Amniotic epithelial cell (primary cell): ENCODE measurements around the gene NUTM2E.
"Not testable (repeated sequence)": the region's sequence is repeated elsewhere in the genome, so short reads cannot be mapped to it uniquely, and the experiment has no call there.

ENCODE experiments used
- DNase-seq: peaks from one replicate; pipeline ENCODE4 v3.0.0-alpha.2; 2010; ENCODE audit warnings: low read depth

NUTM2E gene, protein sequence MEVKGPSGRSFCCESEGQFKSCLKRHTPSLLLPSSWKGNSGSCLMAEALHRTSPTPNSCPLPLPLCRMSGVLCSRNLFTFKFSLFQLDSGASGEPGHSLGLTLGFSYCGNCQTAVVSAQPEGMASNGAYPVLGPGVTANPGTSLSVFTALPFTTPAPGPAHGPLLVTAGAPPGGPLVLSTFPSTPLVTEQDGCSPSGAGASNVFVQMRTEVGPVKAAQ (N-terminal part only)

DNA sequence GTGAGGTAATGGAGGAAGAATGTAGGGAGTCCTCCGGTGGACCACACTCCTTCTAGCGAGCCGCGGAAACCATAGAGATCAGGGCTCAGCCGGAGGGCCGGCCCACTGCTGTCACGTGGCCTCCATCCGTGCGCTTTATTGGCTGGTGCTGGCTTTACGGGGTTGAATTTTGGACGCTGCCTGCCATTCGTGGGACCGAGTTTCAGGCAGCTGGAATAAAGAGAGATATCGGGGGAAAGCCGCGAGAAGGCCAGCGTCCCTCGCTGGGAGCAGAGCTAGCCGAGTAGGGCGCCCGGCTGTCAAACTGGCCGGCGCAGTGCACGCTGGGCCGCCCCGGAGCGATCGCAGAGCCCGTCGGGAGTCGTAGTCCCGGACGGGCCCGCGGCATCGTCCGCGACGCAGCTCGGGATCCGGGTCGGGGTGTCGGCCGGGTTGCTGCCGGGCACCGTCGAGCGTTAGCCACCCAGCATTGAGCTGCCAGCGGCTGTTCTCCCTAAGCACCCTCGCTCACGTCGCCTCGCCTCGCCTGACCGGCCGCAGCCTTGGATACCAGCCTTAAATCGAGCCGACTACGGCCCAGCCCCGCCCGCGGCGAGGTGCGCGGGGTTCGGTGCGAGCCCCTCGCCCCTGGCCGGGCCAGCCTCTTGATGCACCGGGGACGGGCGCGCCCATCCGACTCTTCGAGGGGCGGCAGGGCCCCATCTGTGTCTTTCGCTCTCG, at the start of gene NUTM2E:
Gene NUTM2E, plus strand, starts transcription at position 244 of the 720 bp plus-strand sequence. CDS start 15,002 bp downstream, outside the sequence.
- peak; percentile 66 for DNase-seq

DNA sequence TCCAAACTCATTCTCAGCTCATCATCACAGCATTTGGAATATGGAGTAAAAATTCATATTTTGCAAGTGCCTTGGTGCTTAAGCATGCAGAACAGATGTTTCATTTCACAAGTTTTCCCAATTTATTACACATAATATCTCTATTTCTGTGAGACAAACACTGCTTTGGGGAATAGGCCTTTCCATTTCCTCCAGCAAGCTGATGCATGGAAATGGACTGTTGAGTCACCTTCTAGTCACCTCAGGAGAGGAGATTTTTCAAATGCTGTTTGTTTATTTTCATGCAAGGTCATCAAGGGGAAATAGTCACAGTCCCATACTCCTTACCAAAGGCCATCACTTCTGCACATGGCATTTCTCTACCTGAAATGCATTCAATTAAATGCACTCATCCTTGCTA, 48.5 kb upstream of the NUTM2E start:
- DNase-seq = not testable (repeated sequence)

DNA sequence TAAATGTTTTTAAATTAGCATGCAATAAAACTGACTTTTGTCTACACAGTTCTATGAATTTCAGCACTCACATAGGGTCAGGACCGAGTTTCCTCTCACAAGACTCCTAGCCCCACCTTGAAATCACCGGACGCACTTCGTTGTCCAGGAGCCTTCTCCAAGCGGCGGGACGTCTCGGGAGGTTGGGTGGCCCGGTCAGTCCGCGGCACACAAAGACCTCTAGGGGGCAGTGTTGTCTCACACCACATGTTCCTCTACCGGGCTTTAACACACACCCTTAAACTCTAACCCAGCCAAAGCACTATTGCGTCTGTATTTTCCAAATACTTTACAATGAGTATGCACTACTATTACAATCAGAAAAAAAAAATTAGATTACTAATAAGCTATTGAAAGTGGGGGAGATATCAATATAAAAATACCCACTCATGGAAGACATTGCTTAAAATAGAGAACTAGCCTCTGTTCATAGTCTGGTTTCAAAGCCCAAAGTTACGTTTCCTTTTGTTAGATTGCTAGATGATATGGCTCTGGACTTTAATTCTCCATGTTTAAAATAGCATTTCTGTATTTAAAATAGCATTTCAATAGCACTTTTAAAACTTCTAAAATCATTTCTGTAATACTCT, 47.1 kb upstream of the NUTM2E start:
- peak; percentile 63 for DNase-seq

DNA sequence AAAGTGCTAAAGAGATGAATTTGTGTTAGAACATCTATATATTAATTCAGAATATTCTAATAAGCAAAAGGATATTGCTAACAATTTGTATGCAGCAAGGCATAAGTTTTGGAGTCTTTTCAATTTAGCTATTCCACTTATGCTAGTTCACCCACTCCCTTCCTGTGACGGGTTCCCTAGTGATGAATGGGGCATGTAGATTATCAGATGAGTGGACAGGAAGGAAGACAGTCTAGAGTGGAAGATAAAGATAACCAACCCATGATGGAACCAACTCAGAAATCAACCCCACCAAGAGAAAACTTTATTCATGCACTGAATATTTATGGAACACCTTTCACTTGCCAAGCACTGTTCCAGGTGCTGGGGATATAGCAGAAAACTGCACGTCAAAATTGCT, 46.5 kb upstream of the NUTM2E start:
- not testable (repeated sequence) for DNase-seq

DNA sequence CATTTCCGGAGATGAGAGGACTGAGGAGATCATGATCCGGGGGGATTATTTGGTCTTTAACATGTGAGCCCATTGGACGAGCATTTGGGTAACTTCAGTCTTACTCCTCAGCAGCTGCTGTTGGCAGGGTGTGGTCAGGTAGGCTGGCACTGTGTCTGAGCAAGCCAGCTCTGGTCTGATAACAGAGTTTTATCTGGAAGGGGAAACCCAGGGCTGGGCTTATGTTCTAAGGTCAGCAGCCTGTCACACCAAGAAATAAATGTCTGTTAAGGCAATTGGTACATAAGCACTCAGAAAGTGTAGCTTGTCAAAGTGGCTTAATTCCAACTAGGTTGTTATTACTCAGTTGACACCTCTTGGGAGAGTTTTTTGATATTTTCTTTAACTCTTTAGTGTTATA, 45.0 kb upstream of the NUTM2E start:
- DNase-seq = not testable (repeated sequence)

DNA sequence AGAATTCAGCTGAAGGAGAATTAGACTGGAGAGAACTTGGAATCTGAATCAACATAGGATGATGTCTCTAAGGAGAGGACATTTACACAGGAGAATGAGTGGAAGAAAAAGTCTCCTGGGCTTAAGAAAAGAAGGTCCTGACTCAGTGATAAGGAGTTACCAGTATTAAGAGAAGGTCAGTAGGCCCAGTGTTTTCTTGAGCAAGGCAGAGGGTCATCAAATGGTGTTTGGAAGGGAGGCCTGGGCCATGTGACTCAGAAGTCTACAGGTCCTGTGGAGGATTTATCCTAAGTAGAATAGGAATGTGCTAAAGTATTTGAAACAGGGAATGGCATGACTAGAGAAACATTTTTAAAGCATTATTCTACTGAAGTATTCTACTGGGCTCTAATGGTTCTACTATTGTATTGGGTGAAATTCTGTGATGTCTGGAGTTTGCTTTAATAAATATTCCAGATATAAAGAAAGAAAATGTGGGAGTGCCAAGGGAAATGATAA, 39.0 kb upstream of the NUTM2E start:
- not testable (repeated sequence) for DNase-seq

DNA sequence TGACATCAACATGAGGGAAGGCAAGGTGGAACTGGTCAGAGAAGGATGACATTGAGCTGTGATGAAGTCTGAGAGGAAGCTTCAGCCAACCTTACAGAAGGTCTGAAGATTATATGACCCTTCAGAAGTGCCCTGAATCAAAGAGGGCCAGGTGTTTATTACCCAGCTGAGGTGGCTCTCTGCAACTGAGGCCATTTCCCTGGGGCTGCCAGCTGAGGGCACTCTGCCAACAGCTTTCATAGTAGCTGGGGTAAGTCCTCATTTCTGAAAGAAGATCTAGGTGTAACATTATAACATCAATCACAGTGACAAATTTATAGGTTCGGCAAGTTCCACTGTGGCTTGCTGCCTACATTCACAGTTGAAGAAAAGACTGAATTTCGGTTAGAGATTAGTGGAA, 37.2 kb upstream of the NUTM2E start:
- not testable (repeated sequence) for DNase-seq

DNA sequence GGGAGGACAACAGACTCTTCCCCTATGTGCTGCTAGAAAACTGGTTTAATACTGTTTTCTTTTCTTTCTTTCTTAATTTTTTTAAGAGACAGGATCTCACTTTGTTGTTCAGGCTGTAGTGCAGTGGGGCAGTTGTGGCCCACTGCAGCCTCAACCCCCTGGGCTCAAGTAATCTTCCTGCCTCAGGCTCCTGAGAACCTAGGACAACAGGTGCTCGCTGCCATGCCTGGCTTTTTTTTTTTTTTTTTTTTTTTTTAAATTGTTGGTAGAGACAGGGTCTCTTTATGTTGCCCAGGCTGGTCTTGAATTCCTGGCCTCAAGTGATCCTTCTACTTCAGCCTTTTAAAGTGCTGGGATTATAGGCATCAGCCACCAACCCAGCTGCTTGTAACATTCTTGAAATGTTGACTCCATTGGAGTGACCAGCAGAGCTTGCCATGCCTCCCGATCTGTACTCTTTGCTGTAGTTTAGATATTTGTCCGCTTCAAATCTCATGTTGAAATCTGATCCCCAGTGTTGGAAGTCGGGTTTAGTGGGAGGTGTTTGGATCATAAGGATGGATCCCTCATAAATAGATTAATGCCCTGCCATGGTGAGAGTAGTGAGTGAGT, 34.5 kb upstream of the NUTM2E start:
- not testable (repeated sequence) for DNase-seq

DNA sequence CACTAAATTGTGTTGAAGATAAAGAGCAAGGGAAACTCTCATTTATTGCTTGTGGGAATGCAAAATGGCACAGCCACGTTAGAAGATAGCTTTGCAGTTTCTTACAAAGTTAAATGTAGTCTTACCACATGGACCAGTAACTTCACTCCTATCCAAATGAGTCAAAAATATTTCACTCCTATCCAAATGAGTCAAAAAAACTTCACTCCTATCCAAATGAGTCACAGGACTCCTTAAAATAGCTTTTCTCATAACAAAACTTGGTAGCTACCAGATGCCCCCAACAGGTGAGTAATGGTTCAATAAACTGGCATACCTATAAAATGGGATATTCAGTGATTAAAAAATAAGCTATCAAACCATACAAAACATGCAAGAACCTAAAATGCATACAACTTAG, 27.2 kb upstream of the NUTM2E start:
- not testable (repeated sequence) for DNase-seq

DNA sequence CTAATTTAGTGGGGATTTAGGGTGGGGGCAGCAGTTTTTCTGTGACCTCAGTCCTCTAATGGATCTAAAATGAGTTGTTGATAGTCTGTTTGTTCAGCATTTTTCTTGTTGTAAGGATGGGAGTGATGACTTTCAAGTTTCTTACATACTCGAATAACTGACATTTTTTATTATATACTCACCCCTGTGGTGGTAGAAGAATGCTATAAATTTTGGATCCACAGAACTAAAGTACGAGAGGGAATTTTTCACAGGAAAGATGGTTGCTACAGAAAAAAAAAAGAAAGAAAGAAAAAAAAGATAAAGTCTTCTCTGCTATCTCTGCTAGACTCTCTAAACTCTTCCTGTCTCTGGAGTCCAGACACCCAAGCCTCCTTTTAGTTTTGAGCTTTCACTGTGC, 20.7 kb upstream of the NUTM2E start:
- peak; percentile 63 for DNase-seq

DNA sequence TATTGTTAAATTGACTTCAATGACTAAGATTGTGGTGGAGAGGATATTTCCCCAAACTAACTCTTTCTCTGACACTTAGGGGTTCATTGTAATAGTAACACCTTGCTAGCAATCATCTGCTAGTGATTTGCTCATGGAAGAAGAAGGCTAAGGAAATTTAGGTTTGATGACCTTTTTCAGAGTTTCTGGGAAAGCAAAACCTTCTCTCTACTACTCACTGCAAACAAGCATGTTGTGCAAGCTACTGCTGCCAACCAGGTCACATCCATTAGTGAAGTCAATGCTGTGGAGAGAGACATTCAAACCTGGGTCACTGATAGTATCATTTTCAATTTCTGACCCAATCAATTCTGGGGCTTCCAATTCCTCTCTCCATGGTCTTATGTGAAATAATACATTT, 14.6 kb upstream of the NUTM2E start:
- not testable (repeated sequence) for DNase-seq

DNA sequence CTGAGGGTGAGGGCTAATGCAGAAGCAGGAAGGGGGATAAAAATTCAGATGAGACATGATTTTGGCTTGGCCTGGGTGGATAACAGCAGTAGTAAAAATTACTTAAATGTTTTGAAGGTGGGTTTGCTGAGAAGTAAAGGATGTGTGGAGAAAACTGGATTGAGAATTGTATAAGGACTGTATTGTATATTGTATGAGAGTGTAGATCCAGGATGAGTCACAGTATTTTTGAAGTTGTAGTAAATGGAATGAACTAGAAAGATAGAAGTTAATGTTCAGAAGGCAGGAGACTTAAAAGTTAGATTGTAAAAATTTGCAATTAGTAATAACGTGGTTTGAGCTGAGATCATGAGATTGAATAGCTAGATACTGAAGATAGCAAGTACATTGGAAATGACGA, 10.2 kb upstream of the NUTM2E start:
- DNase-seq = not testable (repeated sequence)

DNA sequence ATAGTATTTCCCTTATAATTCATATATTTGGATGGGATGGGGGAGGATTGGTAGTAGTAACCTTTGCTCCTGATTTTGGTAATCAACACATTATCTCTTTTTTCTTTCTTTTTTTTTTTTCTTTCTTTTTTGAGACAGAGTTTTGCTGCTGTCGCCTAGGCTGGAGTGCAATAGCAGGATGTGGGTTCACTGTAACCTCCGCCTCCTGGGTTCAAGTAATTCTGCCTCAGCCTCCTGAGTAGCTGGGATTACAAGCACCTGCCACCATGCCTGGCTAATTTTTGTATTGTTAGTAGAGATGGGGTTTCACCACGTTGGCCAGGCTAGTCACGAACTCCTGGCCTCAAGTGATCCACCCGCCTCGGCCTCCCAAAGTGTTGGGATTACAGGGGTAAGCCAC, 3.2 kb upstream of the NUTM2E start:
- DNase-seq = not testable (repeated sequence)

DNA sequence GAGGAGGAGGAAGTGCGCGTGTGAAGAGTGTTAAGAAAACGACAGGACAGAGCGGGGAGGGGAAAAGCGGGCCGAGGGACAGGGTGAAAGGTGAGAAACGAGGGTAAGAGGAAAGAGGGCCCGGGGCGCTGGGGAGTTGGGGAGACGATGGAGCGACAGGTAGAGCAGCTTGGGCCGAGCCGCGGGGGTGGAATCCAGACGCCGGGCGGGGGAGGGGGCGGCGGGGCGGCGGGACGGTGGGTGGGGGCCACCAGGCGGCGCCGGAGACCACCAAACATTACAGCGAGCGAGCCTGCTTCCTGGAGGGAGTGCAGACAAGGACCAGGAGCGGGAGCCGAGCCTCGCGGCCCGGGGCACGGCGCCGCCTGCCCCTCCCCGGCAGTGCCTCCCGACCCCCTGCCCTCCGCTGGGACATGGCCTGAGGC, 940 bp upstream of the NUTM2E start:
- not testable (repeated sequence) for DNase-seq

DNA sequence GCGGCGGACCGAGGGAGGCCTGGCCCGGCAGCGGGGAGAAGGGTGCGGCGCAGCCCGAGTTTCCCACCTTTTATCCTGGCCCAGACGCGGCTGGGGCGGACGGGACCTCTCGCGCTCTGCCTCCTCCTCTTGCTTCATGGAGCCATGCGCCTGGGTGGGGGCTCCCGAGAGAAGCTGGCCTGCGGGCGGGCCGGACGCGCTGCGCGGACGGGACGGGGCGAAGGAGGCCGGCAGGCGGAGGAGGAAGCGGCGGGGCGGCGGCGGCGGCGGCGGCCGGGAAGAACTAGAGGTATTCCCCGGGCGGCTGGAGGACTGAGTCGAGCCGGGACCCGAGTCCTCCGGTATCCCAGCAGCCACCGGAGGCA, 426 bp upstream of the NUTM2E start:
- not testable (repeated sequence) for DNase-seq

DNA sequence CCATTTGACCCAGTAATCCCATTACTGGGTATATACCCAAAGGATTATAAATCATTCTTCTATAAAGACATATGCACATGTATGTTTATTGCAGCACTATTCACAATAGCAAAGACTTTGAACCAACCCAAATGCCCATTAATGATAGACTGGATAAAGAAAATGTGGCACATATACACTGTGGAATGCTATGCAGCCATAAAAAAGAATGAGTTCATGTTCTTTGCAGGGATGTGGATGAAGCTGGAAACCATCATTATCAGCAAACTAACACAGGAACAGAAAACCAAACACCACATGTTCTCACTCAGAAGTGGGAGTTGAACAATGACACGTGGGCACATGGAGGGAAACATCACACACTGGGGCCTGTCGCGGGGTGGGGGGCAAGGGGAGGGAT, 7.3 kb downstream of the NUTM2E start:
- not testable (repeated sequence) for DNase-seq

DNA sequence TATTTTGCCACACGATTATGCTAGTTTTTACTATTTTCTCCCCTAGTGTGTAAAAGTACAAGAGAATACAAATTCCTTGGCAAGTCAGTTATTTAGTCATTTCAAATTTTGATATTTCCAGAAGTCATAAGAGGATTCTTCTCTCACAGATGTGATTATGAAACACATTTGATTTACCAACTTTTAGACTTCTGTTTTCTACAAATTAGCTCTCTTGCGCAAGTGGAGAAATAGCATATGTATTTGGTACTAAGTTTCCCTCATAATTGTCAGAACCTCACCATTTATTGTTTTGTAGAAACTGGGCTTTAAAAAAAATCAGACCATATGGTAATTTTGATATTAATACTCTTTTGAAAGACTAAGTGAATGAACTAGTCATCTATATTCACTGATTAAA, 9.4 kb downstream of the NUTM2E start:
- DNase-seq = not testable (repeated sequence)

DNA sequence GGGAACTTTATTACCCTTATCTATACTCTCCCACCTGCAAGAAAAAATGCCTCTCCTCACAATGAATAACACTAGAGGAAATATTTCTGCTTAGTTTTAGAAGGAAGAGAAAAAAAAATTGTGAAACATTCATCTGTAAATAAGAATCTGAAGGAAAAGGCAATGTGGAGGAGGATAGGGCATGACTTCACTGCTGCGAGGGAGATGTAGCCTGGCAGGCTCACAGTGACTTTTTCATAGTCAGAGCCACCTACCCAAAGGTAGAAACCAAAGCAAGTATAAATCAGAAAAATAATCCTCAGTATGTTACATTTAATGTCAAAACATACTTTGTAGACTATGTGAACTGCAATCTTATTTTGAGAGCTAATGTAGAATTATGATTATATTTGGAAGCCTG, 10.4 kb downstream of the NUTM2E start:
- peak; percentile 30 for DNase-seq

DNA sequence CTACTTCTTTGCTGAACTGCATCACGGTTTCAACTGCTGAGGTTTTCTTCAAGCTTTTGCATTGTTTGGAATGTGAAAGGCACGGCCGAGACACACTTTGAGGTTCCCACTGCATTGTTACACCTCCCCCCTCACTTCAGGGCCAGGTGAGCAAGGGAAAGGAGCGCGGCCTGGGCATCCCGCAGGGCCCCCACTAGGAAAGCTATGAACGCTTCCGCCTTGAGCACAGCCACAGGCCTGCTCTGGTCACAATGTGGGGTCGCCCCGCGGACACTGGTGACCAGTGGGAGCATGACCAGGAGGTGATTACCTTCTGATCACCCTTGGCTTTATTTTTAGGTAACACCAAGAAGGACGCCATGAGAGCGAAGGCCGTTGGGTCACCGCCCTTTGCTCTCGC, 11.9 kb downstream of the NUTM2E start:
- DNase-seq = not testable (repeated sequence)

DNA sequence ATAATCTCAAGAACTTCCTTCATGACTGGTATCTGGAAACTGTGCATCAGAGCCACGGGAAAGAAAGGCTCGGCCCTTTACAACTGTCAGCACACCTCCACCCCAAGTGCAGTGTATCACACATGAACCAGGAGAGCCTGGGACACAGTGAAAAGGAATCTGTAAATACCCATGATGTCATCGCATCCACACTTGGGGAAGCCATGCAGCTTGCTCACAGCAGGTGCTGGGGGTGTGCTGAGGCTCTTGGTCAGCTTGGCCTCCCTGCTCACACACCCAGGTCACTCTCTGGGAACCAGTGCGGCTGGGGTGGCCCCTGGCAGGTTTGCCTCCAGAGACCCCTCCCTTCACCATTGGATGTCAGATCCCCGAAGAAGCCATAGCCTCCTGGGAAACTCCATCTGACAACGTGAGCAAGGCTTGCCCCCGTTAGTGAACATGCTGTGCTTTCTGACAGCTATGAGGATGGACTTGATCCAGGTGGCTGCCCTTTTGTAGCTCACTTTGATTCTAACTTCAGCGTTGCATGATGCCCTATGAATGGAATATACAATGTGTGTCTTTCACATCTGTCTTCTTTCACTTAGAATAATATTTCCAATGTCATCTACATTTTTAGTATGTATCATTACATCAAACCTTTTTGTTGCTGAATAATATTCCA, 26.8 kb downstream of the NUTM2E start:
- DNase-seq = not testable (repeated sequence)

DNA sequence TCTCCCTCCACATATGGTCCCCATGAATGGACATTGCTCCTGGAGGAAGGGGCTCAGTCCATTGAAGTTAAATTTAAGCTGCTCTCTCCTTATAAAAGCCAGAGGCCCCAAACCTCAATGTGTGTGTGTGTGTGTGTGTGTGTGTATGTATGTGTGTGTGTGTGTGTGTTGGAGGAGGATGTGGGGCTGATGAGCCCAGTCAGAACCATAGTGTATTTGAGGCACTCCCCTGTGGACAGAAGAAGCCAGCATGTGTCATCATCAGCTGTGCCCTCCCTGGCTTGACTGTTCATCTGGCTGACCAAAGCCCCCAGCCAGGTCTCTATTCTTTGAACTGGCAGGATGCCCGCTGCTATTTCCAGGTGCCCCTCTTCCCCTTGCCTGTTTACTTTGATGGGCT, 35.7 kb downstream of the NUTM2E start:
- not testable (repeated sequence) for DNase-seq

DNA sequence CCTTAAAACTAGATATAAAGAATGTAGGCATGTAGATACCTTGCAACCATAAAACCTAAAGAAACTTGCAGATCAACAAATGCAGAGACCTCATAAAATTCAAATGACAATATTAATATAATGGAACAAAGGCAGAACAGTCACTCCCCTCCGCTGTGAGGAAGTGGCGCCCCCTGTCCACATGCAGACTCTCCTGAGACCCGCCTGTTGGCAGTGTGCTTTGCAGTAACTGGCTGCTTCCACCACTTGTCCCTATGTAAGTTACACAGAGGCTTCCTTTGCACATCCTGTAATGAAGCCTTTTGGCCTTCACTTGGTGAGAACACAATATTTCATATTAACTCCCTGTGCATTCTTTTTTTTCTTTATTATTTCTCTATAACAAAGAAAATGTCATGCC, 36.3 kb downstream of the NUTM2E start:
- not testable (repeated sequence) for DNase-seq
